Measurements from ENCODE around the gene PITPNM3. TPM values are rescaled to one million over a fixed set of nuclear protein-coding genes. Genes with fewer than 3 reads are reported as not detected.

PITPNM3 gene
- total RNA-seq, 1 donor from 2014 or later = 2.8 TPM

DNA sequence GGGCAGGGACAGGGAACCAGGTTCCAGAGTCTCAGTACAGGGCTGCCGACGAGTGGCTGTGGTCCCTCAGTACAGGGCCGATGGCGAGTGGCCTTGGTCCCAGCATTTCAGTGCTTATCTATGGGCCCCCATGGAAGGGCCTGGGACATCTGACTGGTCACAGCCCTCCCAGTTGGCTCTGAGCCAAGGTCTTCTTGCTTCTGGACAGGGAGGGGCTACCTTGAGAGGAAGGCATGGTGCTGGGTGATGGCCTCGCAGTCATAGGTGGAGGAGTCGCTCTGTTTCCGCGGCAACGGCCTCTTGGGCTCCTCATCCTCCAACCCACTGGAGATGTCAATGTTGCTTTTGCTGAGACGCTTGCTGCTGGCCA is 79.6 kb downstream of the PITPNM3 start:
- H3K27ac Mint-ChIP-seq = no peak overlapping the region
- peaks cover 15% of the 10 kb centered on the region for H3K4me1 Mint-ChIP-seq (ENCODE audit: low read depth)
- H3K36me3 Mint-ChIP-seq (ENCODE audit: insufficient read depth) = no peaks in the 10 kb centered on the region
- no peaks in the 10 kb centered on the region for H3K27me3 Mint-ChIP-seq
- TF ChIP-seq, protein P1, sequence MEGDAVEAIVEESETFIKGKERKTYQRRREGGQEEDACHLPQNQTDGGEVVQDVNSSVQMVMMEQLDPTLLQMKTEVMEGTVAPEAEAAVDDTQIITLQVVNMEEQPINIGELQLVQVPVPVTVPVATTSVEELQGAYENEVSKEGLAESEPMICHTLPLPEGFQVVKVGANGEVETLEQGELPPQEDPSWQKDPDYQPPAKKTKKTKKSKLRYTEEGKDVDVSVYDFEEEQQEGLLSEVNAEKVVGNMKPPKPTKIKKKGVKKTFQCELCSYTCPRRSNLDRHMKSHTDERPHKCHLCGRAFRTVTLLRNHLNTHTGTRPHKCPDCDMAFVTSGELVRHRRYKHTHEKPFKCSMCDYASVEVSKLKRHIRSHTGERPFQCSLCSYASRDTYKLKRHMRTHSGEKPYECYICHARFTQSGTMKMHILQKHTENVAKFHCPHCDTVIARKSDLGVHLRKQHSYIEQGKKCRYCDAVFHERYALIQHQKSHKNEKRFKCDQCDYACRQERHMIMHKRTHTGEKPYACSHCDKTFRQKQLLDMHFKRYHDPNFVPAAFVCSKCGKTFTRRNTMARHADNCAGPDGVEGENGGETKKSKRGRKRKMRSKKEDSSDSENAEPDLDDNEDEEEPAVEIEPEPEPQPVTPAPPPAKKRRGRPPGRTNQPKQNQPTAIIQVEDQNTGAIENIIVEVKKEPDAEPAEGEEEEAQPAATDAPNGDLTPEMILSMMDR (IDR thresholded peaks at IDR 0.05; ENCODE audit: unreplicated experiment) = no peak
- no peaks in the 10 kb centered on the region for H3K9me3 Mint-ChIP-seq (ENCODE audit: low read depth)
- no peak for DNase-seq (ENCODE audit: low spot score, unreplicated experiment)
- no peak overlapping the region for H3K4me3 Mint-ChIP-seq (ENCODE audit: low read depth)

GRCh38 chr17:6476076-6476809 is 80.1 kb downstream of the PITPNM3 start:
- TF ChIP-seq, protein P1 (IDR thresholded peaks at IDR 0.05; ENCODE audit: unreplicated experiment) = no peak
- Mint-ChIP-seq H3K4me3 (ENCODE audit: low read depth) (no peak overlapping the region), H3K27ac (no peak overlapping the region), H3K9me3 (ENCODE audit: low read depth) (no peaks in the 10 kb centered on the region), H3K27me3 (no peaks in the 10 kb centered on the region), H3K36me3 (ENCODE audit: insufficient read depth) (no peaks in the 10 kb centered on the region), H3K4me1 (ENCODE audit: low read depth) (peaks cover 15% of the 10 kb centered on the region)
- DNase-seq (ENCODE audit: low spot score, unreplicated experiment) = no peak

DNA sequence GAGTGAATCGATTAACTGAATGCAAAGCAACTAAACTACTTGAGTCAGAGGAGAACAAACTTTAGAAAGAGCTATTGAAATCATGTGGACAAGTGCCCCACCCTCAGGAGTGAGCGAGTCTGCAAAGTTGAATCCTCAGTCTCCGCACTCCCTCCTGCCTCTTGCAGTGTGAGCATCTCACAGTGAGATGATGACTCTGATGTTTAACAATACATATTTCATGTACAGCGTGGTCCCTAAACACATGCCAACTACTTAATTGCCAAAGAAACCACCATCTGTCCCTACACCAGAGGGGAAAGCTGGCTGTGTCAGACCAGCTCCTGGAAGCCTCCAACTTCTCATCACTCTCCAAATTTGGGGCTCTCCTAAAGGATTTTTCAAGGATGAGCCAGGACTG is 80.9 kb downstream of the PITPNM3 start:
- Mint-ChIP-seq H3K36me3 (ENCODE audit: insufficient read depth) (no peaks in the 10 kb centered on the region), H3K27ac (no peak overlapping the region), H3K9me3 (ENCODE audit: low read depth) (no peaks in the 10 kb centered on the region), H3K4me3 (ENCODE audit: low read depth) (no peak overlapping the region), H3K4me1 (ENCODE audit: low read depth) (peaks cover 15% of the 10 kb centered on the region), H3K27me3 (no peaks in the 10 kb centered on the region)
- TF ChIP-seq, protein P1 (IDR thresholded peaks at IDR 0.05; ENCODE audit: unreplicated experiment) = no peak
- no peak for DNase-seq (ENCODE audit: low spot score, unreplicated experiment)

DNA sequence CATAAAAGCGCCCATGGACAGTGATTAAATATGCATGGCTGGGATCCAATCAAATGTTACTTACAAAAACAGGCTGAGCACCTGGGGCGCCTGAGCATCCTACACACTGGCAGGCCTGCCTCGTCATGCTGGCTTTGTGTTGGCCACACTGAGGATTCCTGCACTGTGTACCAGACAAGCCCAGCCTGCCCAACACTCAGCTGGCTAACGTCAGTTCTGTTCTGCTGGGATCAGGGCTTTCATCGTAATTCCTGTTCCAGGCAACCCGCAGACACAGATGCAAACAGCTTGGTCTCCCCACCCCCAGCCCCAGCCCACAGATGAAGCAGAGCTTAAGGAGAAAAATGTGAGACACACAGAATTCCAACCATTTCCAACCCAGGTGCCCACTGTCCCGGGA is 81.4 kb downstream of the PITPNM3 start:
- Mint-ChIP-seq H3K9me3 (ENCODE audit: low read depth) (no peaks in the 10 kb centered on the region), H3K27ac (no peak overlapping the region), H3K36me3 (ENCODE audit: insufficient read depth) (no peaks in the 10 kb centered on the region), H3K4me1 (ENCODE audit: low read depth) (peaks cover 13% of the 10 kb centered on the region), H3K4me3 (ENCODE audit: low read depth) (no peak overlapping the region), H3K27me3 (no peaks in the 10 kb centered on the region)
- TF ChIP-seq, protein P1 (IDR thresholded peaks at IDR 0.05; ENCODE audit: unreplicated experiment) = no peak
- DNase-seq (ENCODE audit: low spot score, unreplicated experiment) = no peak

GRCh38 chr17:6474376-6474775 is 82.0 kb downstream of the PITPNM3 start:
- H3K27me3 Mint-ChIP-seq = no peaks in the 10 kb centered on the region
- no peak overlapping the region for H3K27ac Mint-ChIP-seq
- DNase-seq (ENCODE audit: low spot score, unreplicated experiment) = no peak
- H3K4me3 Mint-ChIP-seq (ENCODE audit: low read depth) = no peak overlapping the region
- TF ChIP-seq, protein P1 (IDR thresholded peaks at IDR 0.05; ENCODE audit: unreplicated experiment) = no peak
- no peaks in the 10 kb centered on the region for H3K36me3 Mint-ChIP-seq (ENCODE audit: insufficient read depth)
- peaks cover 8% of the 10 kb centered on the region for H3K4me1 Mint-ChIP-seq (ENCODE audit: low read depth)
- H3K9me3 Mint-ChIP-seq (ENCODE audit: low read depth) = no peaks in the 10 kb centered on the region
